Measurements from ENCODE around the gene PPP5C.
"Not testable (repeated sequence)": the region's sequence is repeated elsewhere in the genome, so short reads cannot be mapped to it uniquely, and the experiment has no call there.

Gene PPP5C

GRCh38 chr19:46346821-46347571, at the start of gene PPP5C:
PPP5C (plus strand) TSS chr19:46347087; CDS start chr19:46347097, 10 bp downstream.
- Histone ChIP-seq H3K9me3 (ENCODE audit: control insufficient read depth, insufficient read depth, low read length) (peaks cover 2% of the 10 kb centered on the region; the same call in 1 of the 2 replicates), H3K4me1 (ENCODE audit: insufficient read depth, low read length) (peaks cover 17% of the 10 kb centered on the region), H3K9ac (ENCODE audit: low read depth, low read length) (peak within 1 kb of the TSS; percentile 84), H3K36me3 (ENCODE audit: insufficient read depth, low read length) (no peaks in the 10 kb centered on the region)

DNA sequence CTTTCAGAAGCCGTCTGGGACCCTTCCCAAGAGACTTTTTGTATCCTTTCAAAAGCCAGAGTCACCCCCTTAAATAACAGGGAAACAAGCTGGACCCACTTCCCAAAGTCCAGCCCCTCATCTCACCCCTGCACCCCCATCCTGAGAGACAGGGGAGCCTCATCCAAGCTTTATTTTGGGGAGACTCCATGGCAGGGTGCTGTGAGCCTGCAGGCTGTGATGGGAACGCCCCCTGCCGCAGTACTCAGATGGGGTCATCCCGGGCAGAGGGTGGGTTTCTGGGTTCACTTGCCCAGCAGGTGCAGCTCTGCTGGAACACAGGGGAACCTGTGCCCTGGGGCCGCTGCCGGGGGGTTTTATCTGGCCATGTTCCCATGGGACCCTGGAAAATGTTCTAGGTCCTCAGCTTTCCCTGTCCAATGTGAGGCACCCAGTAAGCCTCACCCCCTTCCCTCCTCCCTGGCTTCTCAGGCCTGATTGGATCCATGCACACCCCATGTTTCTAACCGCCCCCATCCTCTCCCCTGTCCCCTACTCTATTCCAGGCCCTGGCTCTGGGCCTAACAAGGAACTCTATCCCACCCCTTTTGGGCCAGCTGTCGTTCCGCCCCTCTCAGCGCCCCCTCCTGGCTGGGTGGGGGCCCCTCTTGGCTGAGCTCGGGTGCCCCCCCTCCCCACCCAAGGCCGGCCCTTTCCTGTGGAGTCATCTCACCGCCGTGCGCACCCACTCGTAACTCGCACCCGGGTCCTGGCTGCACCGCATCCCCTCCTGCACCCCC, 49.0 kb upstream of the PPP5C start:
- H3K4me1 ChIP-seq (ENCODE audit: insufficient read depth, low read length) = peaks cover 15% of the 10 kb centered on the region

DNA sequence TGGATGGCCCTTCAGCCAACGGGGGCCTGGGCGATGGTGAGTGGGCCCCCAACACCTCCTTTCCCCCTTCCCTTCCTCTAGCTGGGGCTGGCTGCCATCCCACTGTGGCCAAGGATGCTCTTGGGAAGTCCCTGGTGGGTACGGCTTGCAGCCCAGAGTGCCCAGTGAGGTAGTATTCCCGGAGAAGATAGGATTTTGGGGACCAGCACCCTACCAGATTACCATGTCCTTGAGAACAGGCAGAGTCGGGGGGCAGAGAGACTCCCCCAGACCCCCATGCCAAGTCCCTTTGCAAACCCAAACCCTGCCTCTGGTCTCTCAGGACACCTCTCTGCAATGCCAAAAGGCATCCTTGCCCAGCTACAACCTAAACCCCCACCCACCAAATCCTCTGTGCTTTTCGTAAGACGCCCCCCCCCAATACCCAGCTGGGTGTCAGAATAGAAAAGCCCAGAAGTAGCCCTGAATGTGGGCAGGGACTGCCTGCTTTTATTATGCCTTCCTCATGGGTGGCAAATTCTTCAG, 48.3 kb upstream of the PPP5C start:
- Histone ChIP-seq H3K4me1 (ENCODE audit: insufficient read depth, low read length) (peaks cover 20% of the 10 kb centered on the region), H3K9me3 (ENCODE audit: control insufficient read depth, insufficient read depth, low read length) (no peaks in the 10 kb centered on the region), H3K9ac (ENCODE audit: low read depth, low read length) (no peak overlapping the region), H3K36me3 (ENCODE audit: insufficient read depth, low read length) (no peaks in the 10 kb centered on the region)

More for the DNA sequence above, 49.0 kb upstream of the PPP5C start:
- no peaks in the 10 kb centered on the region for H3K9me3 ChIP-seq (ENCODE audit: control insufficient read depth, insufficient read depth, low read length)
- H3K9ac ChIP-seq (ENCODE audit: low read depth, low read length) = peak overlapping the region; percentile 74; the same call in 1 of the 2 replicates
- no peaks in the 10 kb centered on the region for H3K36me3 ChIP-seq (ENCODE audit: insufficient read depth, low read length)

GRCh38 chr19:46299004-46299509, 47.8 kb upstream of the PPP5C start:
- no peak overlapping the region for H3K9ac ChIP-seq (ENCODE audit: low read depth, low read length)
- peaks cover 20% of the 10 kb centered on the region for H3K4me1 ChIP-seq (ENCODE audit: insufficient read depth, low read length)

DNA sequence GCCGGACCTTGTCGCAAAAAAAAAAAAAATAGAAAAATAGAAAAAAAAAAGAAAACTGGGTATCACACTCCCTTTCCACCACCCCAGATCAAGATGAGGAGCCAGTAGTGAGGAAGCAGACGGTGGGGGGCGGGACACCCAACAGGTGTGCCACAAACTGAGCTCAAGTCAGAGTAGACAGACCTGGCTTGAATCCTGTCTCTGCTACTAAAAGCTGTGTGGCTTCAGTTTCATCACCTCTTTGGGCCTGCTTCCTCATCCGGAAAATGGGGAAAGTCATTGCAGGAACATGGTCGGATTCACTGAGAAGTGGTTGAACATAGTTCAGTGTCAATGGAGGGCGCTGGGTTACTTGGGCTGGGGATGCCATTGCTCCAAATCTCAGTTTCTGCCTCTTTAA, 47.2 kb upstream of the PPP5C start:
- Histone ChIP-seq H3K4me1 (ENCODE audit: insufficient read depth, low read length) (peaks cover 20% of the 10 kb centered on the region), H3K36me3 (ENCODE audit: insufficient read depth, low read length) (no peaks in the 10 kb centered on the region), H3K9me3 (ENCODE audit: control insufficient read depth, insufficient read depth, low read length) (no peaks in the 10 kb centered on the region)

More at GRCh38 chr19:46299004-46299509, 47.8 kb upstream of the PPP5C start:
- no peaks in the 10 kb centered on the region for H3K9me3 ChIP-seq (ENCODE audit: control insufficient read depth, insufficient read depth, low read length)
- no peaks in the 10 kb centered on the region for H3K36me3 ChIP-seq (ENCODE audit: insufficient read depth, low read length)

DNA sequence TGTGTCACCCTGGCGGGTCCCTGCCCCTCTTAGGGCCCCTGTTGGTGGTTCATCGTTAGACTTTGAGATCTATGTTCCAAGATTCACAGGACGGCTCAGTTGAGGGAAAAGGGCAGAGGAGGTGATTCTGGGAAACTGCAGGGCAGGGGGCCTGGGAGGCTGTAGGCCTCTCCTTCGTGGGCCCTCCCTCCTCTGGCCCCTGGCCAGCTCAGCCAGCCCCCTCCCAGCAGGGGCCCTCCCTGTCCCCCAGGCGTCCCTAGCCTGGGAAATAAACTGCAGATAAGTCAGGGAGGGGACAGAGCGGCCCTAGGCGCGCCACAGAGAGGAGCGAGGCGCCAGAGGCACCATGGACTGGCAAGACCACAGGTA, 43.6 kb upstream of the PPP5C start:
- H3K36me3 ChIP-seq (ENCODE audit: insufficient read depth, low read length) = peaks cover 6% of the 10 kb centered on the region; the same call in 1 of the 2 replicates
- H3K9ac ChIP-seq (ENCODE audit: low read depth, low read length) = peak overlapping the region; percentile 45
- H3K9me3 ChIP-seq (ENCODE audit: control insufficient read depth, insufficient read depth, low read length) = peaks cover 6% of the 10 kb centered on the region
- peaks cover 20% of the 10 kb centered on the region for H3K4me1 ChIP-seq (ENCODE audit: insufficient read depth, low read length)

More for the DNA sequence above, 47.2 kb upstream of the PPP5C start:
- no peak overlapping the region; the same call in 1 of the 2 replicates for H3K9ac ChIP-seq (ENCODE audit: low read depth, low read length)

- H3K36me3 ChIP-seq (ENCODE audit: insufficient read depth, low read length) = peaks cover 6% of the 10 kb centered on the region; the same call in 1 of the 2 replicates
- H3K9ac ChIP-seq (ENCODE audit: low read depth, low read length) = peak overlapping the region; percentile 45; the same call in 1 of the 2 replicates
- H3K9me3 ChIP-seq (ENCODE audit: control insufficient read depth, insufficient read depth, low read length) = peaks cover 6% of the 10 kb centered on the region
- H3K4me1 ChIP-seq (ENCODE audit: insufficient read depth, low read length) = peaks cover 20% of the 10 kb centered on the region
These were observed 43.0 kb upstream of the PPP5C start for GRCh38 chr19:46303691-46304397.

DNA sequence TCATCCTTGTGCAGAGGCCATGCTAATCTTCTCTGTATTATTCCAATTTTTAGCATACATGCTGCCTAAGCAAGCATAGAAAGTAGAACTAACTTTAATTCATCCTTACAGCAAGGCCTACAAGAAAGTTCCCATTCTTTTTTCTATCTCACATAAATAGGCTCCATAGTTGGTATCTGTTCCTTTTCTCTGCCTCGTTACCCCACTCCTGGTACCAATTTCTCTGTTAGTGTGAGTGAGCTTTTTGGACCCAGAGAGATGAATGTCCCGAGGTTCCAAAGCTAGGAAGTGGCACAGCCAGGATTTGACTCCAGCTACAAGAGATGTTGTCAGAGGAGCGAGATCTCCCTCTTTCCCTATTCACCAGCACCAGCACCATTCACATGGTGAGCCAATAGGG, 40.4 kb upstream of the PPP5C start:
- Histone ChIP-seq H3K9ac (ENCODE audit: low read depth, low read length) (no peak overlapping the region), H3K4me1 (ENCODE audit: insufficient read depth, low read length) (peaks cover 7% of the 10 kb centered on the region), H3K36me3 (ENCODE audit: insufficient read depth, low read length) (peaks cover 6% of the 10 kb centered on the region; the same call in 1 of the 2 replicates), H3K9me3 (ENCODE audit: control insufficient read depth, insufficient read depth, low read length) (peaks cover 6% of the 10 kb centered on the region)

GRCh38 chr19:46308510-46308909, 38.4 kb upstream of the PPP5C start:
- H3K9ac ChIP-seq (ENCODE audit: low read depth, low read length) = no peak overlapping the region
- no peaks in the 10 kb centered on the region for H3K4me1 ChIP-seq (ENCODE audit: insufficient read depth, low read length)
- H3K9me3 ChIP-seq (ENCODE audit: control insufficient read depth, insufficient read depth, low read length) = peaks cover 6% of the 10 kb centered on the region
- H3K36me3 ChIP-seq (ENCODE audit: insufficient read depth, low read length) = peaks cover 6% of the 10 kb centered on the region; the same call in 1 of the 2 replicates

- Histone ChIP-seq H3K36me3 (ENCODE audit: insufficient read depth, low read length) (peaks cover 6% of the 10 kb centered on the region; the same call in 1 of the 2 replicates), H3K9ac (ENCODE audit: low read depth, low read length) (no peak overlapping the region), H3K9me3 (ENCODE audit: control insufficient read depth, insufficient read depth, low read length) (peaks cover 6% of the 10 kb centered on the region), H3K4me1 (ENCODE audit: insufficient read depth, low read length) (no peaks in the 10 kb centered on the region)
These were observed 37.8 kb upstream of the PPP5C start for GRCh38 chr19:46309056-46309455.

DNA sequence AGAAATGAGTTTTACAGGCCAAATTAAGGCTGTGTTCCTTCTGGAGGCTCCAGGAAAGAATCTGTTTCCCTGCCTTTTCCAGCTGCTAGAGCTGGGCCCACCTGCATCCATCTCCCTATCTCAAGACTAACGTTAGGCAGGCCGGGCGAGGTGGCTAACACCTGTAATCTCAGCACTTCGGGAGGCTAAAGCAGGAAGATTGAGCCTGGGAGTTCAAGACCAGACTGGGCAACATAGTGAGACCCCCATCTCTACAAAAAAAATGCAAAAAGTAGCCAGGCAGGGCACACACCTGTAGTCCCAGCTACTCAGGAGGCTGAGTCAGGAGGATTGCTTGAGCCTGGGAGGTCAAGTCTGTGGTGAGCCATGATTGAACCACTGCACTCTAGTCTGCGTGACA, 35.4 kb upstream of the PPP5C start:
- no peaks in the 10 kb centered on the region; the same call in 1 of the 2 replicates for H3K36me3 ChIP-seq (ENCODE audit: insufficient read depth, low read length)
- H3K9ac ChIP-seq (ENCODE audit: low read depth, low read length) = no peak overlapping the region
- H3K9me3 ChIP-seq (ENCODE audit: control insufficient read depth, insufficient read depth, low read length) = peaks cover 3% of the 10 kb centered on the region; the same call in 1 of the 2 replicates
- no peaks in the 10 kb centered on the region for H3K4me1 ChIP-seq (ENCODE audit: insufficient read depth, low read length)

DNA sequence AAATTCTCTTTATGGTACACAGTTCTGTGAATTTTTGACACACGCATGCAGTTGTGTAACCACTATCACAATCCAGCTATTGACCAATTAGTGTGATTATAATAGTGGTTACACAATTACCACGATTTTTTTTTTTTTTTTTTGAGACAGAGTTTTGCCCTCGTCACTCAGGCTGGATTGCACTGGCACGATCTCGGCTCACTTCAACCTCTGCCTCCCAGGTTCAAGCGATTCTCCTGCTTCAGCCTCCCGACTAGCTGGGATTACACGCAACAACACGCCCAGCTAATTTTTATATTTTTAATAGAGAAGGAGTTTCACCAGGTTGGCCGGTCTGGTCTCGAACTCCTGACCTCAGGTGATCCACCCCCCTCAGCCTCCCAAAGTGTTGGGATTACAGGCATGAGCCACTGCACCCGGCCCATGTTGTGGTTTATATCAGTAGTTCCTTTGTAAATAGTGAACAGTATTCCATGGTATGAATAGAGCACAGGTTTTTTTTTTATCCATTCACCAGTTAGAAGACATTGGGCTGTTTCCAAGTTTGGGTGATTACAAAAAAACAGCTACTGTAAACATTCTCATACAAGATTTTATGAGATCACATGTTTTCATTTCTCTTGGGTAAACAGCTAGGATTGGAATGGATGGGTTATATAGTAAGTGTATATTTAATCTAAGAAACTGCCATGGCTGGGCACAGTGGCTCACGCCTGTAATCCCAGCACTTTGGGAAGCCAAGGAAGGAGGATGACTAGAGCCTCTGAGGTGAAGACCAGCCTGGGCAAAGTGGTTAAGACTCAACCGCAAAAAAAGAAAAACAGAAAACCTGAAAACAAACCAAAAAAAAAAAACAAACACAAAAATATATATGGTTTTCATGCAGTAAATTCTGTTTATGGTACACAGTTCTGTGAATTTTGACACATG, 33.1 kb upstream of the PPP5C start:
- not testable (repeated sequence) for H3K36me3 ChIP-seq (ENCODE audit: insufficient read depth, low read length); H3K9me3 ChIP-seq (ENCODE audit: control insufficient read depth, insufficient read depth, low read length); H3K9ac ChIP-seq (ENCODE audit: low read depth, low read length); H3K4me1 ChIP-seq (ENCODE audit: insufficient read depth, low read length)

DNA sequence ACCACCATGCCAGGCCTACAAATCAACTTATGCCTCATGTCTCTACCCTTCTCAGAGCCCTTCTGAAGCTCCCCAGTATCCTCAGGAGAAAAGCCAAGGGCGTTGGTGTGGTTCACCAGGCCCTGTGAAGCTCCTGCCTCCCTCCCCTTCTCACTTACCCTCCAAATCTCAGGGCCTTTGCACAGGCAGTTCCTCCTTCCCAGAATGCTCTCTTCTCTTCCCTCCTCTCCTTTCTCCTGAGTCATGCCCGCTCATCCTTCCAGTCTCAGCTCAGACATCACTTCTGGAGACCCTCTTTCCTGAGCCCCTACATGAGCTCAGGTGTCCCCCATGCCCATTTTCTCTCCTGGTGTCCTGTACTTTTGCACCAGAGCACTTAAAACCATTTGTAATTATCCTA, 29.5 kb upstream of the PPP5C start:
- no peaks in the 10 kb centered on the region; the same call in 1 of the 2 replicates for H3K36me3 ChIP-seq (ENCODE audit: insufficient read depth, low read length)
- no peaks in the 10 kb centered on the region for H3K9me3 ChIP-seq (ENCODE audit: control insufficient read depth, insufficient read depth, low read length)

More for the DNA sequence above, 29.5 kb upstream of the PPP5C start:
- no peak overlapping the region for H3K9ac ChIP-seq (ENCODE audit: low read depth, low read length)
- no peaks in the 10 kb centered on the region for H3K4me1 ChIP-seq (ENCODE audit: insufficient read depth, low read length)
